ENCODE measurements around the gene CERS5.

DNA sequence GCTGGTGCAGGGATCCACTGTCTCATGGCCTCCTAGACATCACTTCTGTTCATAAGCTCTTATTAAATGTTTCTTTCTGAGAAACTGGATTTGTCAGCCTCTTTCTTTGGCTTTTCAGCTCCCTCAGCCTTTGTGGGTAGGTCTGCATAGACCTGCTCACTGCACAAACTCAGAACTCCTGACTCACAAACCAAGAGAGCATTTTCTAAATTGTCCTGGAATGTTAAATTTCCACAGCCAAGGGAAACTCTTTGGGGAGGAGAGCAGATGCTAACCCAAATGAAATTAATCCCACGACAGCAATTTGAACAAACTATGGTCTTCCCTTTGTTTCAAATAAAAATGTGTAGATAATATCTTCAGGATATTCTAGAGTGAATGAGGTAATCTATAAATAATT lies 19.5 kb upstream of the CERS5 start:
- TF ChIP-seq, protein P1, sequence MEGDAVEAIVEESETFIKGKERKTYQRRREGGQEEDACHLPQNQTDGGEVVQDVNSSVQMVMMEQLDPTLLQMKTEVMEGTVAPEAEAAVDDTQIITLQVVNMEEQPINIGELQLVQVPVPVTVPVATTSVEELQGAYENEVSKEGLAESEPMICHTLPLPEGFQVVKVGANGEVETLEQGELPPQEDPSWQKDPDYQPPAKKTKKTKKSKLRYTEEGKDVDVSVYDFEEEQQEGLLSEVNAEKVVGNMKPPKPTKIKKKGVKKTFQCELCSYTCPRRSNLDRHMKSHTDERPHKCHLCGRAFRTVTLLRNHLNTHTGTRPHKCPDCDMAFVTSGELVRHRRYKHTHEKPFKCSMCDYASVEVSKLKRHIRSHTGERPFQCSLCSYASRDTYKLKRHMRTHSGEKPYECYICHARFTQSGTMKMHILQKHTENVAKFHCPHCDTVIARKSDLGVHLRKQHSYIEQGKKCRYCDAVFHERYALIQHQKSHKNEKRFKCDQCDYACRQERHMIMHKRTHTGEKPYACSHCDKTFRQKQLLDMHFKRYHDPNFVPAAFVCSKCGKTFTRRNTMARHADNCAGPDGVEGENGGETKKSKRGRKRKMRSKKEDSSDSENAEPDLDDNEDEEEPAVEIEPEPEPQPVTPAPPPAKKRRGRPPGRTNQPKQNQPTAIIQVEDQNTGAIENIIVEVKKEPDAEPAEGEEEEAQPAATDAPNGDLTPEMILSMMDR (optimal IDR thresholded peaks at IDR 0.05 in 1 of 3, IDR thresholded peaks at IDR 0.05 in 1 of 3, conservative IDR thresholded peaks at IDR 0.05 in 1 of 3; ENCODE audit: extremely low read depth in 1 of 3, insufficient read depth in 2 of 3, low read length in 3 of 3), result no peak
- TF ChIP-seq EZH2 (IDR thresholded peaks at IDR 0.05; ENCODE audit: low read length), result no peak

Measured in keratinocyte (primary cell).